HG03575 (cell line): Measurements from ENCODE around the gene RIOK2.
"Not testable (repeated sequence)": the region's sequence is repeated elsewhere in the genome, so short reads cannot be mapped to it uniquely, and the experiment has no call there.

Experiments used
- ATAC-seq: cut with Tn5 transposase; IDR thresholded peaks from one replicate; pipeline ENCODE4 v1.9.1; 2021; ENCODE audit not compliant: unreplicated experiment, insufficient number of reproducible peaks, low FRiP score; ENCODE audit errors: extremely low read depth

RIOK2 gene

DNA sequence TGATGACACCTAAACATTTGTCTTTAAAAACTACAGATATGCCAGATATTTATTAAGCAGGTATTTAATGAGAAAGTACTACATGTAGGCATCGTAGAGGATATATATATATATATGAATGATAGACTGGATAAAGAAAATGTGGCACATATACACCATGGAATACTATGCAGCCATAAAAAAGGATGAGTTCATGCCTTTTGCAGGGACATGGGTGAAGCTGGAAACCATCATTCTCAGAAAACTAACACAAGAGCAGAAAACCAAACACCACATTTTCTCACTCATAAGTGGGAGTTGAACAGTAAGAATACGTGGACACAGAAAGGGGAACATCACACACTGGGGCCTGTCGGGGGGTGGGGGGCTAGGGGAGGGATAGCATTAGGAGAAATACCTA lies 3.6 kb downstream of the RIOK2 start:
- ATAC-seq, result not testable (repeated sequence)

DNA sequence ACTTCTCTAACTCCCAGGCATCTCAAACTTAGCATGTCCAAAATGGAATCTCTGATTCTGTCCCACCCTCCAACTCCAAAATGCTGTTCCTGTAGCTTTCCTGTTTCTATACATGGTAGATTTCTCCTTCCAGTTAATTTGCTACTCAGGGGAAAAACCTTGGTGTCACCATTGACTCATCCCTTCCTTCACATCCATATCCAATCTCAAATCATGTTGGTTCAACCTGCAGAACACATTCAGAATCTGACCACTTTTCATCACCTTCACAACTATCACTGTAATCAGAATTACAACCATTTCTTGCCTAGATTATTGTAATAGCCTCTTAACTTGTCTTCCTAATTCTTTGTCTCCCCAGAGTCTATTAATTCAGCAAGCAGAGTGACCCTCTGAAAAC lies 10.8 kb downstream of the RIOK2 start:
- ATAC-seq, result no peak

DNA sequence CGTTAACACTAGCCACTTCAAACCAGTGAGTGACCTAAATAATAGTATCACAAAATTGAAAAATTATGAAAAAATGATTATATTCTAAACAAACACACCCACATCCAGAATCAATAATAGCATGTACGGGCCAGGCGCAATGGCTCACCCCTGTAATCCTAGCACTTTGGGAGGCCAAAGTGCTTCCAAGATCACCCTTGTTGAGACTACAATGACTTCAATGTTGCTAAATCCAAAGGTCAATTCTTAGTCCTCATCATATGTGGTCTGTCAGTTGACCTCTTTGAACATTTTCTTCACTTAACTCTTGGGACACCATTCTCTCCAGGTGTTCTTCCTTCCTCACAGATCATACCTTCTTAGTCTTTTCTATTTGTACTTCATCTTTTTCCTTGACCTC lies 11.3 kb downstream of the RIOK2 start:
- no peak for ATAC-seq

DNA sequence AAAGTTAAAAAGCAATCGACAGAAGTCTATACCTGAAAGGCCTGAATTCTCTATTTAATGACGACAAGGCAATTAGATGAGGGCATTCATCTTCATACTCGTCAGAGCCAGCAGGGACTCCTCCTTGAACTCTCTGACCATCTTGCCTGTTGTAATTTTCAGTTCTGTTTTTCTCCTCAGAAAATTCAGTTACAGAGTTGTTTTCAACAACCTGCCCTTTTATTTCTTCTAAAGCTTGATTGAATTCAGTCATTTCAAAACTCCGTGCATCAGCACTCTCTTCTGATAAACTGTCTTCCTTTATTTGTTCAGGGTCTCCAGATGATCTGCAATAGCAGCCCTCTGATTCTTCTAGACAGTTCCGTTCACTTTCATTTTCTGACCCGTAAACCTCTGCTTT lies 15.6 kb downstream of the RIOK2 start:
- peak; percentile 49 for ATAC-seq

DNA sequence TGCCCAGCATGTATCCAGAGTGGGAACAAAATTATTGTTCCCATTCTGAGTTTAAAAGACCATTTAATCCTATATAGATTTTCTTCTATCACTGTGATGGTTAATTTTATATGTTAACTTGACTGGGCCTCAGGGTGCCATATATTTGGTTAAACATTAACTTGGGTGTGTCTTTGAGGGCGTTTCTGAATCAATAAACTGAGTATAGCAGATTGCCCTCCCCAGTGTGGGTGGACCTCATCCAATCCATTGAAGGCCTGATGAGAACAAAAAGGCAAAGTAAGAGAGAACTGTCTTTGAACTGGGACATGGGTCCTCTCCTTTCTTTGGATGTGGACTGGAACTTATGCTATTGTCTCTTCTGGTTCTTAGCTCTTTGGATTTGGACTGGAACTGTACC lies 17.3 kb downstream of the RIOK2 start:
- ATAC-seq, result no peak

DNA sequence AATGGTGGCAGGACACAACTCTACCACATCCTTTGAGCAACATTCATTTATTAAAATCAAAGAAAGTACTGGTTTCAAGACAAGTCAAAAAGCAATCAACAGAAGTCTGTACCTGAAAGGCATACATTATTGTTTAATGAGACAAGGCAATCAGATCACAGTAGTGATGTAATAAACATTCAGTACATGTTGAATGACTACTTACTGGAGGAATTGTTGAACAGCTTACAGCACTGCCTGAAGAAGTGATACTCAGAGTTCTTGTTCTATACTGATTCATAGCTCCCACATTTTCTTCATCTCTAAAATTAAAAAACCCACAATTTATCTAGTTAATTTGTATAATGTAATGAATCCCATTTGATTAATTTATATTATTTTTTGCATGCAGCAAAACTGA lies 18.2 kb downstream of the RIOK2 start:
- ATAC-seq, result no peak

DNA sequence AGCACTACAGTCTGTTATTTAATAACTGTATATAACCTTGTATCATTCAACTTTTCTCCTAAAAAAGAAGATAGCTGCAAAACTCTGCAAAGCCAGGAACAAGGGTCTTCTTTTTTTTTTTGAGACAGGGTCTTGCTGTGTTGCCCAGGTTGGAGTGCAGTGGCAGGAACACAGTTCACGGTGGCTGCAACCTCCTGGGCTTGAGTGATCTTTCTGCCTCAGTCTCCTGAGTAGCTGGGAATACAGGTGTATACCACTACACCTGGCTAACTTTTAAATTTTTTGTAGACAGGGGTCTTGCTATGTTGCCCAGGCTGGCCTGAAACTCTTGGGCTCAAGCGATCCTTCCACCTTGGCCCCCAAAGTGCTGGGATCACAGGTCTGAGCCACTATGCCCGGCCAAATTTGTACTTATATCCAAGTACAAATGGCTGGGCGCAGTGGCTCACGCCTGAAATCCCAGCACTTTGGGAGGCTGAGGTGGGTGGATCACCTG lies 19.2 kb downstream of the RIOK2 start:
- ATAC-seq, result no peak

DNA sequence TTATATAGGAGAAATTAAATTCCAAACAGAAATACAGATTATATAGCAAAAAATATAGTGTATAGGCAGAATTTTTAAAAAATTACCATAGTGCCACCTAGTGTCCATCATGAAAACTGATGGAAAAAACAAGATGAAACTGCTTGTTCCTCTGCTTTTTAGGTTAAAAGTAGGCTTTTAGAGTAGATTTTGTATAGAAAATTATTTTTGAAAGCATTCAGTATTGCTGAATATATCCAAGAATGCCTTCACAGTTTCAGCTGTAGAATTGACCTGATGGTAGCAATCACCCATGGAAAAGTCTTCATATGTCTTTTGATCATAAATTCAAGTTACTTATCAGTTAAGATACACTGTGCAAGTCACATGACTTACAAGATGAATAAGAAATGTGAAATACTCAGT lies 19.7 kb downstream of the RIOK2 start:
- ATAC-seq, result no peak

DNA sequence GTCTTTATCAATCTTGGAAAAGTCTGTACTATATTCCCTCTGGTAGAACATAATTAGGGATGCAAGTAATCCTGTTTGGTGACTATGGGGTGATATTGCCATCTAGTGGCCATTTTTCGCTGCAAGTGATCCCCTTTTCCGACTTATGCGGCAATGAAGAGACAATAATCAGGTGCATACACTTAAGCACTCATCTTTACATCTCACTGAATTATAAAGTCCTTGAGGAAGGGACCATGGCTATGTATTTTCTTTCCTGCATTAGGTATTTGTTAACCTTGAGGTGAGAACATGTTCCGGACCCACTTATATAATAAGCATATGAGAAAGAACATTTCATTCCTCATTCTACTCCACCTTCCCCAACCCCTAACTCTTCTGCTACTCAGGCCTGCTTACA lies 21.0 kb downstream of the RIOK2 start:
- no peak for ATAC-seq

DNA sequence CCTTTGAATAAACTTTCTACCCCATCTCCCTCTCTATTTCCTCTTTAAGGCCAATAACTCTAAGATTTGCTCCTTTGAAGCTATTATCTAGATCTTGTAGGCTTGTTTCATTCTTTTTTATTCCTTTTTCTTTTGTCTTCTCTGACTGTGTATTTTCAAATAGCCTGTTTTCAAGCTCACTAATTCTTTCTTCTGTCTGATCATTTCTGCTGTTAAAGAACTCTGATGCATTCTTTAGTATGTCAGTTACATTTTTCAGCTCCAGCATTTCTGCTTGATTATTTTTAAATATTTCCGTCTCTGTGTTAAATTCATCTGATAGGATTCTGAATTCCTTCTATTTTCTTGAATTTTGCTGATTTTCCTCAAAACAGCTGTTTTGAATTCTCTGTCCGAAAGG lies 25.4 kb downstream of the RIOK2 start:
- ATAC-seq, result no peak

DNA sequence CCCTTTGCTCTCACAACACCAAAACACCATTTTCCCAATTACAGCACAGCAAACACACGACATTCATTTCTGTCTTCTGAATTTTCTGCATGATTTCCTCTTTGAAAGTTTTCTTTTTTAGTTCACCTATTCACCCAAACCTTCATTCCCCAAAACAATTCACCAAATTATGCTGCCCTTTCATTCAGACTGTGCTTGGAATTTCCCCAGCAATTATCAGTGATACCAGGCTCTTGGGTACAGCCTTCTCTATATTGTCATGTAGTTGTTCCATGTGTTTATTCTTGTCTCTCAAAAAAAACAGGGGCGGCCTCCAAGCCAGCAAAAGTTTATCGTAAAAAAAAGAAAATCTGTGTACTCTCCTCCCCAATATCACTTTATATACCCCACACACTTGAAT lies 31.7 kb downstream of the RIOK2 start:
- no peak for ATAC-seq

DNA sequence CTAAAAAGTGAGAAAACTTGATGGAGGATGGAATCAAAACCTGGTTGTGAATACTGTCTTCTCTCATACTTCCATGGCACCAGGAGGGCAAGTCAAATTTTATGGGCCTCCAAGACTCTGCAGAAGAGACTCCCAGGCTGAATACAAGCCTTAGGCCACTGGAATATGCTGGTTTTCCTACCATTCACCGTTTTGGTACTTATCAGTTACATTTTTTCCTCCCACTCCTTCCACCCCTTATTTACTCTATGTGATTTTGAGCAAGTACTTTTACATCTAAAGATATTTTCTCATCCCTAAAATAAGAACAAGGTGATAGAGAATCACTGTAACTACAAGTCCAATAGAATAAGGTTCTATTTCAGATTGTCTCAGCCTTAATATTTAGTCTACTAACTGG lies 32.6 kb downstream of the RIOK2 start:
- no peak for ATAC-seq

DNA sequence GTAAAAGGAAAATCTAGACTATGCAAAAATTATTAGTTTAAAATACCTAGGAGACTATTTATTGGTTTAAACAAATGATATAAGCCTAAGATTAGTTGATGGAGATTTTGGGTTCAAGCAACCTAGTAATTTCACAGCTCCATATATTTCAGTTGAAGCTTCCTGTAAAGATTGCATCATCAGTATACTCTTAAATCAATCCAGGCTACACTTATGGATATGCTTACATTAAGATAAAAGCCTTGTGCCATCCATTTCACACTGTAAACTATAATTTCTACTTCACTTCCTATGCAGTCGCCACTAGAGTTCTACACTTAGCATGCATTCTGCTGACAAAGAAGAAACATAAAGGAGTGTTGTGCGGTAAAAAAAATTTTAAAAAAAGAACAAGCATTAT lies 33.3 kb downstream of the RIOK2 start:
- no peak for ATAC-seq

DNA sequence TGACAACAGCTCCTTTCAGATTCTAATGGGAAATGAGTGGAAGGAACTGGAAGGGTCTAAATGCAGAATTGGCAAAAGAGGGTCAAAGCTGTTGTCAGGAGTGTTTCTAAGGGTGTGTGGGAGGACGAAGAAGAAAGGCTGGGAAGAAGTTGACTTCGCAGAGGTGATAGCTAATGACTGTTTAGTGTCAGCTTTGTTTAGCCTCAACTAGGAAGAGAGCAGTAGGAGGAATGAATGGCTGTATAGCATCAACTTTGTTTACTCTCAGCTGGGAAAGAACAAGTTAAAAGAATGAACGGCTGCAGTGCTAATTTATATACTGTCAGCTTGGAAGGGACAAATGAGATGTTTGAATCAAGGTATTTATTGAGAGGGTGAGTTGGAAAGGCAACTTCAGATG lies 34.8 kb downstream of the RIOK2 start:
- no peak for ATAC-seq

DNA sequence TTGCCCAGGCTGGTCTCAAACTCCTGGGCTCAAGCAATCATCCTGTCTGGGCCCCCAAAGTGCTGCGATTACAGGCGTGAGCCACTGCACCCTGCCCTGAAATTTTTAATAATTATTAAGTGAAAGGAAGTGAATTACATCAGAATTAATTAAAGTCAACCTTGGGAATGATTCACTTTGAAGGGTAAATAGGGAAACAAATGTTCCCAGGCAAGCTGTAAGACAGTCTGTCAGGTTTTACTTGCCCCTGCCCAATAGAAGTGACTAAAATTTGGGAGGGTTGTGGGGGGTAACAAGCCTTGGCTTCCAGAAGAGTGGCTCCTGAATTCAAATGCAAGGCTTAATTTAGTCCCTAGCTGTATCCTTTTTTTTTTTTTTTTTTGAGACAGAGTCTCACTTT lies 39.3 kb downstream of the RIOK2 start:
- ATAC-seq, result no peak

DNA sequence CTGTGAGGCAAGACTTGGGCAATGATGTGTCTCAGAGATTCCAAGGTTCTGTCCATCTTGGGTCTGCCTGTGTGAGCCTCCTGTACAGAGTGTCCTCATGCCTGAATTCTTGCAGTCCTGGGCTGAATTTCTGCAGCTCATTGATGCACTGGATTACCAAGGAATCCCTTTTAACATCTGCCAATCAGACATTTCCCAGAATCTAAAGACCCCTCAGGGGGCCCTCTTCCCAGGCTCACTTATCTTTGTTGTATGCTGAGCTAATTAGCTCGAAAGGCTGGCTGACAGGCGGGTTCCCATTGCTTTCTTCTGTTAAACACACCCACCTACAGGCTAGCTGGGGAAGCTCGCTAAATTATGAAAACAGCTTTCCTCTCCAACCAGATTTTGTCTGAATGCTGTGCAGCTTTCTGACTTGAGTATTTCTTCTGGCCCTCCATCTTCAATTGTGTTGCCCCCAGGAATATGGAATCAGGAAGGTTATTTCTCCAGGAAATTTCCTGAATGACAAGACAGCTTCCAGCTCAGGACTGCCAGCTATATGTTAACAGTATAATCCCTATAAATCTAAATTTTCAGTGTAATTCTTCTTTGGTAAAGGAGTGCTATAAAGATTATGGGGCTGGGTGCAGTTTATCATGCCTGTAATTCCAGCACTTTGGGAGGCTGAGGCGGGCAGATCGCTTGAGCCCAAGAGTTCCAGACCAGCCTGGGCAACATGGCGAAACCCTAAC lies 40.4 kb downstream of the RIOK2 start, which contains the start of gene LIX1:
Gene LIX1 (minus strand): TSS at position 91 of the 734 bp plus-strand sequence. CDS start 35 bp downstream, at position 56.
- no peak for ATAC-seq

DNA sequence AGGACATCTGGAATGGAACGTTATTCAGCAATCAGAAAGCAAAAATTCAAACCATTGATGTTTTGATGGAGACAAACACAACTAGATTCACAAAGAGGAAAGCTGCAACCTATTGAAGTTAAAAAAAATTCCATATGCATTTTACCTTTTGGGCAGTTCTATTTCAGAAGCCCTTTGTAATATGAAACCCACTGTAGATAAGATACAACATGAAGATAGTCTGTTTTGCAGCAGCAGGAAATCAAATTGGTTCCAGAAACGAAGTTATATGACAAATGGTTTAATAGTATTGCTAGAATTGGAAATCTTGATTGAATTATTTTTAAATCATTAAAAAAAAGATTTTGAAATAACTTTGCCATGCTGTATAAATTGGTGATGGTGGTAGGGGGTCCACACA lies 41.5 kb downstream of the RIOK2 start:
- no peak for ATAC-seq

DNA sequence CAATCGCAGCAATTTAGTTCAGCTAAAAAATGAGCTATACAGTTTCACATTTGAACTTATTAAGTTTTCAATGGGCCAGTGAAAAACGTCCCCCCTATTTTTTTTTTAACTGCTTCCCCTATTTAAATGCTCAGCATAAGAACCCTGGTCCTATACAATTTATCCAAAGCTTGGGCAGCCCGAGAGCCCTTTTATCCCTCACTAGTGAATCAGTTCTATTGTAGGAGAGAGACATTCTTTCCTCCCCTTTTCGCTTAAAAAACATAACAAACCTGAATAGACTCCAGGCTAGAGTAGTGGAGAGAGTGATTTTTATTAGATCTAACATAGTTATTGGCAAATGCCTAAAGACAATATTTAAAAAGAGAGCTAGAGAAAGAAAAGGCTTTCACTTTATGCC lies 42.0 kb downstream of the RIOK2 start:
- ATAC-seq, result no peak

DNA sequence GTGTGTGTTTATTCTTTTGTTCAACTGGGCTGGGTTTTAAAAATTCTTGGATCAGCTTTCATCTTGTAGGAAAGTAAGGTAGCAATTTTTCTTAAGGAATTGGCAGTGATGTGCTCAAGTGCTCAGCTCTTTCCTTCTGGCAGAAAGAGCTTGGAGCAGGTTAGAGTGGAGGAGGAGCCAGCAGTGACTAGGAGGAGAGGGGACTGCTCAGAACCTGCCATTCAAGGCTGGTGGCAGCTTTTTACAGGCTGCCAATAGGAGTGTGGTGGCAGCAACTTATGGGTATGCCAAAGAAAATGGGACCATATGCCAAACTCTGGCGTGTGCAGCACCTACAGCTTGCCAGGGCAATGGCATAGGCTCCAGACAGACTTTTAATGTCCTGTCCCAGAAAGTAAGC lies 42.8 kb downstream of the RIOK2 start:
- ATAC-seq, result not testable (repeated sequence)

DNA sequence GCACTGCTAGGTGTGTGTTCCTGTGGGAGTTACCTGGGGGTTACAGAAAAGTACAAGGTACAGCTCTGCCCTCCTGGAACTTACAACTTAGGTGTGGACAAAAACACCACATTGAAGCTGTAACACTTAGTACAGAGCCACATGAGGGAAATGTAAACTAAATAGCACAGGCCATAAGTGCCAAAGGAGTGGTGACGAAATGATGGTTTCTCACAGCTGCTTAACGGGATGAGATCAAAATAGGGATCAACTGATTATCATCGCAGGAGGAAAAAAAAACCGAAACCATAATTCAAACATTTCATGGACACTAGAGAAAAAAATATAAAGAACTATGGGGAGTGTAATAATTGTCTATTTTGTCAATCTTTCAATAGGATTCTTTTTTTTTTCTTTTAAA lies 46.6 kb downstream of the RIOK2 start:
- no peak for ATAC-seq

DNA sequence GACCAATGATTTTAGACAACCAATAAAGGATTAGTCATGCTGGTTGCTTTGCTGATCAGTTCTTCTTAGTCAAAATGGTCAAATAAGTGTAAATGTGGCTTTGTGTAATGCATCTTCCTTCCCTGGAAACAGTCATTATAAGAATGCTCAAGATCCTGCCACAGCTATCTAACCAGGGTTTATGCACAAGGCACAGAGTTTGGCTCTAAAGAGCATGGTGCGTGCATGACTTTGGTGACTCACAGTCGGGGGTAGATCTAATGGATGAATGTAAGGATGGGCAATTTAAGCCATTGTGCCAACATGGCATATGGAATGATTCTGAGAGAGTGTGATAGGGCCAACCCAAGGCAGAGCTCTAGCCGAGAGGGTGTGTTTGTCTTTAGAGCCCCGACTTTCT lies 47.2 kb downstream of the RIOK2 start:
- ATAC-seq, result no peak
